Measurements from ENCODE around the gene SDK1.

Gene SDK1

GRCh38 chr7:3429981-3430380, 128.9 kb downstream of the SDK1 start:
- no peak for DNase-seq (ENCODE audit: extremely low read depth, low read depth)
- TF ChIP-seq, protein P1, sequence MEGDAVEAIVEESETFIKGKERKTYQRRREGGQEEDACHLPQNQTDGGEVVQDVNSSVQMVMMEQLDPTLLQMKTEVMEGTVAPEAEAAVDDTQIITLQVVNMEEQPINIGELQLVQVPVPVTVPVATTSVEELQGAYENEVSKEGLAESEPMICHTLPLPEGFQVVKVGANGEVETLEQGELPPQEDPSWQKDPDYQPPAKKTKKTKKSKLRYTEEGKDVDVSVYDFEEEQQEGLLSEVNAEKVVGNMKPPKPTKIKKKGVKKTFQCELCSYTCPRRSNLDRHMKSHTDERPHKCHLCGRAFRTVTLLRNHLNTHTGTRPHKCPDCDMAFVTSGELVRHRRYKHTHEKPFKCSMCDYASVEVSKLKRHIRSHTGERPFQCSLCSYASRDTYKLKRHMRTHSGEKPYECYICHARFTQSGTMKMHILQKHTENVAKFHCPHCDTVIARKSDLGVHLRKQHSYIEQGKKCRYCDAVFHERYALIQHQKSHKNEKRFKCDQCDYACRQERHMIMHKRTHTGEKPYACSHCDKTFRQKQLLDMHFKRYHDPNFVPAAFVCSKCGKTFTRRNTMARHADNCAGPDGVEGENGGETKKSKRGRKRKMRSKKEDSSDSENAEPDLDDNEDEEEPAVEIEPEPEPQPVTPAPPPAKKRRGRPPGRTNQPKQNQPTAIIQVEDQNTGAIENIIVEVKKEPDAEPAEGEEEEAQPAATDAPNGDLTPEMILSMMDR (IDR thresholded peaks at IDR 0.05; ENCODE audit: low read depth, low read length) = no peak

- TF ChIP-seq, protein P1 (IDR thresholded peaks at IDR 0.05; ENCODE audit: low read depth, low read length) = no peak
- DNase-seq (ENCODE audit: extremely low read depth, low read depth) = no peak
Observed at GRCh38 chr7:3430588-3430987, 129.5 kb downstream of the SDK1 start.

GRCh38 chr7:3431306-3431705, 130.3 kb downstream of the SDK1 start:
- TF ChIP-seq, protein P1 (IDR thresholded peaks at IDR 0.05; ENCODE audit: low read depth, low read length) = no peak
- DNase-seq (ENCODE audit: extremely low read depth, low read depth) = no peak

DNA sequence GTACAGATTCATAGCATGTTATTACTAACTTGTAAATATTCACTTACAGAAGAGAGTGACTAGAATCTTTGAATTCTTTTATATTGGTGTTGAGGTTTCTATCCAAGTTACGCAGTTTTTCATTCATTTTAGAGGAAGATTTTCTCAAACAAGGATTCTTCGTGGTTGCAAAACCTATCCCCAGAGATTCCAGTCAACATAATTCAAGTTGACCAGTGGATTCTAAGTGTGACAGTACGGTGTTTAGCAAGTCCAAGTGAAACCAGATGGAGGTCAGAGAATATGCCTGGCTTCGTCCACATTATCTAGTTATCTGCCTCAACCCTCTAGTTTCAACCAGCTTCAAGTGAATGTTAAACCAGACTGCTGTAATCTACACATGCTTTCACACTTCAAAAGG, 131.9 kb downstream of the SDK1 start:
- DNase-seq (ENCODE audit: extremely low read depth, low read depth) = peak; percentile 18
- TF ChIP-seq, protein P1 (IDR thresholded peaks at IDR 0.05; ENCODE audit: low read depth, low read length) = no peak

DNA sequence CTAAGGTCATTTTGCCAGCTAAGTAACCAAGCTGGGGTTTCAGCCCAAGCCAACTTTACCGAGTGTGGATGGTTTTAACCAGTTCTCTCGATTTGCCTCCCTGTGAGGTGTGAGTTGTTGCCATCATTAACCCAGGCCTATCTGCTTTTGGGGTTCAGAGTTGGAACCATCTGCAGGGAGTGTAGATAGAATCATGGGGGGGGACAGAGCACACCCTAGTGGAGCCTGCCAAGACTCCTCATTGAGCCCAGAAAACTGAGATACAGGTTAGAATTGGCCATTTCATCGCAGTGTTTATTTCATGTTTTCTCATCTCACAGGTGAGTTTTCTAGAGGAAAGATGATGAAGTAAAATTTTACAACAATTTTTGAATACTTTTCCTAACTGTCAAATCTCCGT, 133.6 kb downstream of the SDK1 start:
- TF ChIP-seq, protein P1 (IDR thresholded peaks at IDR 0.05; ENCODE audit: low read depth, low read length) = no peak
- no peak for DNase-seq (ENCODE audit: extremely low read depth, low read depth)

DNA sequence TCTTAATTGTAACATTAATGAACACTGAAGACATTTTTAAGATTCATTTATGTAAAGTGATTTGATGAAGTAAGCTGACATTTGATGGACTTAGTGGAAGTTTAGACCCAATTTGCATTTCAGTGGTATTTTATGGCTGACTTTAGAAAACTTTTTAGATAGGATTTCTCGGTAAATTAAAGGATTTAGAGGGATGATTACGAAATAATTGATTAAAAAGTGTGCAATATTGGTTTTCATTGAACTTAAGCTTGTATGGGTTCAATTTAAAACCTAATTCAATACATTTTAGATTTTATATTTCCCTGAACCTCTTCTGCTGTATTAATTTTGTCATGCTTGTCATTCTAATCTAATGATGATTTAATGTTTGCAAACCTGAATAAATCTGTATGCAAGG, 135.1 kb downstream of the SDK1 start:
- DNase-seq (ENCODE audit: extremely low read depth, low read depth) = no peak
- TF ChIP-seq, protein P1 (IDR thresholded peaks at IDR 0.05; ENCODE audit: low read depth, low read length) = no peak

DNA sequence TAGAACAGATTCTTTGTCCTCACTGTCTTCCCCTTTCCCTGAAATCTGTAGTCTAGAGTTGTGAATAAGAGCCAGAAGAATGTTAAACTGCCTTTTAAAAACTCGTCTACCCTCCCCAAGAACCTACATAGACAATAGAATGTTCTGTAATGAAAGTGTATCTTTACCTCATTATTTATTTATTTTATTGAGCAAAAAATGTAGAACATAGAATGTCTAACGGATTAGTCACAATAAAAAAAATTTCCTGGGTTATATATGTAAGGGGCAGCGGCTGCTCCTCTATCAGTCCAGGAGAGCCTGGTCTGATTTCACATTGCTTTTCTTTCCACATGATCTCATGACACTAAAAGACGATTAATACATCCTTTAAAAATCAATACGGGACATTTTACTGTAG, 135.7 kb downstream of the SDK1 start:
- DNase-seq (ENCODE audit: extremely low read depth, low read depth) = no peak
- TF ChIP-seq, protein P1 (IDR thresholded peaks at IDR 0.05; ENCODE audit: low read depth, low read length) = no peak
